Thyroid gland (tissue), 4 donors: Measurements from ENCODE around the gene UGT1A1. TPM values are rescaled to one million over a fixed set of nuclear protein-coding genes. Genes with fewer than 3 reads are reported as not detected.

ENCODE experiments used
- DNase-seq, 2 donors: peaks; one replicate each; pipeline ENCODE4 v3.0.0-alpha.2; 2019
- H3K27ac ChIP-seq, 3 donors: fragments of 200-600 bp; sonication (generic); 1 replicate in 2 of 3; 2 replicates in 1 of 3; pipeline ENCODE4 v1.5.1; 2016 to 2019; ENCODE audit warnings: mild to moderate bottlenecking in 1 of 3, moderate library complexity in 1 of 3
- H3K27me3 ChIP-seq: fragments of 200-600 bp; sonication (generic); one replicate; pipeline ENCODE4 v1.5.1; 2019
- H3K36me3 ChIP-seq, 2 donors: fragments of 200-600 bp; sonication (generic); one replicate each; pipeline ENCODE4 v1.5.1; 2016 to 2019
- H3K4me1 ChIP-seq, 2 donors: fragments of 200-600 bp; sonication (generic); one replicate each; pipeline ENCODE4 v1.5.1; 2017 to 2019
- H3K4me3 ChIP-seq, 3 donors: fragments of 200-600 bp; sonication (generic); replicated peaks in 1 of 3; 1 replicate in 2 of 3; 2 replicates in 1 of 3; pipeline ENCODE4 v1.5.1; 2016; ENCODE audit warnings: mild to moderate bottlenecking in 1 of 3
- H3K9me3 ChIP-seq: fragments of 200-600 bp; sonication (generic); one replicate; pipeline ENCODE4 v1.5.1; 2017
- CTCF ChIP-seq, 6 experiments: fragments of 200-600 bp in 3 of 6; fragments of 450-650 bp in 3 of 6; sonication (generic) in 3 of 6; IDR thresholded peaks; one replicate each; pipeline ENCODE4 v1.5.1; 2016 to 2019; ENCODE audit warnings: antibody characterized with exemption in 6 of 6, mild to moderate bottlenecking in 2 of 6, inconsistent platforms in 1 of 6, moderate library complexity in 1 of 6
- POLR2A ChIP-seq, 2 donors: fragments of 450-650 bp; IDR thresholded peaks; one replicate each; pipeline ENCODE4 v1.6.1; 2017; ENCODE audit warnings: antibody characterized with exemption in 2 of 2, mild to moderate bottlenecking in 2 of 2, moderate library complexity in 1 of 2
- WGBS, 2 donors: methylation state at CpG; one replicate each; pipeline ENCODE4 v1.1.5; 2017; 5-methylcytosine and 5-hydroxymethylcytosine counted together
- intact Hi-C: fragments of 100-400 bp; cut with DNase I; formaldehyde crosslinking; loops from one replicate; pipeline ENCODE4 v1.15.1; 2023
- total RNA-seq, 4 donors: library from RNA; depleted of rRNA; stranded (reverse); fragments of >200 nt; gene quantifications; one replicate each; pipeline ENCODE4 v1.2.3, GENCODE V29; 2016

The UGT1A1 gene
- total RNA-seq, 4 donors from 2014 or later: 0.45 to 0.94 (median 0.76) TPM

DNA sequence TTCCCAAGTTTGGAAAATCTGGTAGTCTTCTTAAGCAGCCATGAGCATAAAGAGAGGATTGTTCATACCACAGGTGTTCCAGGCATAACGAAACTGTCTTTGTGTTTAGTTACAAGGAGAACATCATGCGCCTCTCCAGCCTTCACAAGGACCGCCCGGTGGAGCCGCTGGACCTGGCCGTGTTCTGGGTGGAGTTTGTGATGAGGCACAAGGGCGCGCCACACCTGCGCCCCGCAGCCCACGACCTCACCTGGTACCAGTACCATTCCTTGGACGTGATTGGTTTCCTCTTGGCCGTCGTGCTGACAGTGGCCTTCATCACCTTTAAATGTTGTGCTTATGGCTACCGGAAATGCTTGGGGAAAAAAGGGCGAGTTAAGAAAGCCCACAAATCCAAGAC, 12.1 kb downstream of the UGT1A1 start:
- intact Hi-C loops: no loop called here

GRCh38 chr2:233772583-233772982, 12.5 kb downstream of the UGT1A1 start:
- Histone ChIP-seq H3K36me3 (no peaks in the 10 kb centered on the region), H3K4me3 (no peak overlapping the region), H3K4me1 (no peaks in the 10 kb centered on the region), H3K9me3 (no peaks in the 10 kb centered on the region), H3K27ac (no peak overlapping the region), H3K27me3 (no peaks in the 10 kb centered on the region)
- WGBS, 2 donors: 74 to 75% methylated on average over 5 of the region's 5 CpGs
- intact Hi-C loops: no loop called here
- no peak for DNase-seq
- no peak for TF ChIP-seq CTCF (IDR thresholded peaks at IDR 0.05)
- no peak for TF ChIP-seq POLR2A (IDR thresholded peaks at IDR 0.05)

More for the DNA sequence above, 12.1 kb downstream of the UGT1A1 start:
- WGBS, 2 donors: 92 to 94% methylated on average over 16 of the region's 16 CpGs
- no peak for TF ChIP-seq CTCF (IDR thresholded peaks at IDR 0.05)
- Histone ChIP-seq H3K27ac (no peak overlapping the region), H3K4me1 (no peaks in the 10 kb centered on the region), H3K9me3 (no peaks in the 10 kb centered on the region), H3K27me3 (no peaks in the 10 kb centered on the region), H3K4me3 (no peak overlapping the region), H3K36me3 (no peaks in the 10 kb centered on the region)
- DNase-seq: no peak

GRCh38 chr2:233773854-233774253, 13.8 kb downstream of the UGT1A1 start:
- intact Hi-C loops: no loop called here
- Histone ChIP-seq H3K4me3 (no peak overlapping the region), H3K36me3 (no peaks in the 10 kb centered on the region), H3K27ac (no peak overlapping the region), H3K9me3 (no peaks in the 10 kb centered on the region), H3K27me3 (no peaks in the 10 kb centered on the region), H3K4me1 (no peaks in the 10 kb centered on the region)
- no peak for DNase-seq
- TF ChIP-seq POLR2A (IDR thresholded peaks at IDR 0.05) (no peak), CTCF (IDR thresholded peaks at IDR 0.05) (no peak)
- WGBS, 2 donors: 86 to 99% methylated on average over 5 of the region's 5 CpGs

DNA sequence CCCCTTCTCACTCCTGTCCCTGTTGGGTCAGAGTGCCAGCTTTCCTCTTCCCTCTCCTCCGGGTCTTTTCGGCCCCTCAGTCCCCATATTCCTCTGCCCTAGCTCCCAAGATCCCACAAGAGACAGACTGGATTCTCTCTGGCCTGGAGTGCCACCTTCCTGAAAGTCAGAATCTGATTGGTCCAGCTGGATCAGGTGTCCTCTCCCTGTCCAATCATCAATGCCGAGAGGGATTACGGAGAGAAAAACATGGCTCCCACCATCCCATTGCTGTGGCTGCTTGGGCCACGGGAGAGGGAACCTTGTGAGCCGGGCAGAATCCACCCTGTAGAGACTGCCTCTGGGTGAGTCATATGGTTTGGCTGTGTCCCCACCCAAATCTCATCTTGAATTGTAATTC, 15.3 kb downstream of the UGT1A1 start:
- TF ChIP-seq POLR2A (IDR thresholded peaks at IDR 0.05) (no peak), CTCF (IDR thresholded peaks at IDR 0.05) (no peak)
- no peak for DNase-seq
- WGBS, 2 donors: 89 to 97% methylated on average over 4 to 6 of the region's 6 CpGs
- Histone ChIP-seq H3K27ac (no peak overlapping the region), H3K27me3 (no peaks in the 10 kb centered on the region), H3K9me3 (no peaks in the 10 kb centered on the region), H3K36me3 (no peaks in the 10 kb centered on the region), H3K4me1 (no peaks in the 10 kb centered on the region), H3K4me3 (no peak overlapping the region)
- intact Hi-C loops: no loop called here

GRCh38 chr2:233778030-233778429, 18.0 kb downstream of the UGT1A1 start, which contains the start of gene MROH2A:
Gene MROH2A (plus strand): TSS chr2:233778330. CDS start chr2:233779359, 1,029 bp downstream.
- Histone ChIP-seq H3K27me3 (no peaks in the 10 kb centered on the region), H3K4me3 (no peak within 1 kb of the TSS), H3K4me1 (no peaks in the 10 kb centered on the region), H3K36me3 (no peaks in the 10 kb centered on the region), H3K9me3 (no peaks in the 10 kb centered on the region), H3K27ac (no peak within 1 kb of the TSS)
- TF ChIP-seq CTCF (IDR thresholded peaks at IDR 0.05) (no peak), POLR2A (IDR thresholded peaks at IDR 0.05) (no peak)
- WGBS, 2 donors: 89 to 92% methylated on average over 2 of the region's 2 CpGs
- intact Hi-C loops: no loop called here
- no peak for DNase-seq
